Neural progenitor cell (in vitro differentiated cells): Measurements from ENCODE around the gene SYT3. TPM values are rescaled to one million over a fixed set of nuclear protein-coding genes. Genes with fewer than 3 reads are reported as not detected.

ENCODE experiments used
- DNase-seq: peaks from one replicate; pipeline ENCODE4 v3.0.0-alpha.2; 2016; ENCODE audit warnings: low spot score
- H2AFZ ChIP-seq: fragments of 200-600 bp; sonication (generic); replicated peaks from 2 replicates; pipeline ENCODE4 v1.6.1; 2016; ENCODE audit warnings: antibody characterized with exemption
- H3F3A ChIP-seq: fragments of 200-600 bp; sonication (generic); 2 replicates; pipeline ENCODE4 v1.6.1; 2016; ENCODE audit warnings: antibody characterized with exemption, low read depth
- H3K27ac ChIP-seq: fragments of 200-600 bp; sonication (generic); 2 replicates; pipeline ENCODE4 v1.5.1; 2016; ENCODE audit warnings: mild to moderate bottlenecking
- H3K27me3 ChIP-seq: fragments of 200-600 bp; sonication (generic); 2 replicates; pipeline ENCODE4 v1.6.1; 2016; ENCODE audit warnings: mild to moderate bottlenecking, moderate library complexity
- H3K36me3 ChIP-seq: fragments of 200-600 bp; sonication (generic); 2 replicates; pipeline ENCODE4 v1.5.1; 2016
- H3K4me1 ChIP-seq: fragments of 200-600 bp; sonication (generic); 2 replicates; pipeline ENCODE4 v1.6.1; 2016; ENCODE audit warnings: mixed run types
- H3K4me2 ChIP-seq: fragments of 200-600 bp; sonication (generic); 2 replicates; pipeline ENCODE4 v1.6.1; 2016
- H3K4me3 ChIP-seq: fragments of 200-600 bp; sonication (generic); 2 replicates; pipeline ENCODE4 v1.5.1; 2016
- H3K79me2 ChIP-seq: fragments of 200-600 bp; sonication (generic); 2 replicates; pipeline ENCODE4 v1.6.1; 2016; ENCODE audit warnings: low read depth
- H3K9ac ChIP-seq: fragments of 200-600 bp; sonication (generic); 2 replicates; pipeline ENCODE4 v1.6.1; 2016
- H3K9me3 ChIP-seq: fragments of 200-600 bp; sonication (generic); 2 replicates; pipeline ENCODE4 v1.5.1; 2016; ENCODE audit warnings: low read depth
- H4K20me1 ChIP-seq: fragments of 200-600 bp; sonication (generic); 2 replicates; pipeline ENCODE4 v1.6.1; 2016; ENCODE audit warnings: low read depth
- H3K27ac Mint-ChIP-seq: 3 replicates; pipeline ENCODE4 v1.8.0; 2021; ENCODE audit warnings: mixed read lengths
- H3K27me3 Mint-ChIP-seq: 2 replicates; pipeline ENCODE4 v1.8.0; 2022; ENCODE audit warnings: low read depth, mild to moderate bottlenecking, inconsistent platforms, moderate library complexity, mixed read lengths; ENCODE audit not compliant: insufficient read depth
- H3K36me3 Mint-ChIP-seq: 3 replicates; pipeline ENCODE4 v1.8.0; 2021; ENCODE audit warnings: mixed read lengths
- H3K4me1 Mint-ChIP-seq: 3 replicates; pipeline ENCODE4 v1.8.0; 2021; ENCODE audit warnings: mixed read lengths
- H3K4me3 Mint-ChIP-seq: 3 replicates; pipeline ENCODE4 v1.8.0; 2021; ENCODE audit warnings: mild to moderate bottlenecking, moderate library complexity, mixed read lengths
- H3K9me3 Mint-ChIP-seq: 3 replicates; pipeline ENCODE4 v1.8.0; 2020; ENCODE audit warnings: mixed read lengths
- CTCF ChIP-seq: fragments of 200-600 bp; sonication (generic); IDR thresholded peaks from 2 replicates; pipeline ENCODE4 v1.5.1; 2017; ENCODE audit warnings: antibody characterized with exemption, mild to moderate bottlenecking
- EZH2 ChIP-seq: fragments of 200-600 bp; sonication (generic); IDR thresholded peaks from 2 replicates; pipeline ENCODE4 v1.6.1; 2017; ENCODE audit warnings: antibody characterized with exemption, mild to moderate bottlenecking, moderate library complexity
- EZH2phosphoT487 ChIP-seq: fragments of 200-600 bp; sonication (generic); IDR thresholded peaks from 2 replicates; pipeline ENCODE4 v1.6.1; 2017; ENCODE audit warnings: antibody characterized with exemption
- total RNA-seq: library from RNA; depleted of rRNA; stranded (reverse); fragments of >200 nt; gene quantifications from 2 replicates; pipeline ENCODE4 v1.2.3, GENCODE V29; 2015; ENCODE audit warnings: low replicate concordance

Gene SYT3
- total RNA-seq, 1 donor from 2014 or later = 0.41 TPM

- Histone ChIP-seq H3K9ac (no peak overlapping the region), H2AFZ (no peak overlapping the region), H3K9me3 (no peaks in the 10 kb centered on the region), H3K4me2 (no peak overlapping the region), H3K4me3 (no peak overlapping the region), H3K79me2 (no peaks in the 10 kb centered on the region), H4K20me1 (no peaks in the 10 kb centered on the region), H3K36me3 (no peaks in the 10 kb centered on the region), H3K27ac (no peak overlapping the region), H3K27me3 (no peaks in the 10 kb centered on the region), H3F3A (no peaks in the 10 kb centered on the region), H3K4me1 (no peaks in the 10 kb centered on the region)
- H3K9me3 Mint-ChIP-seq = peaks cover under 1% of the 10 kb centered on the region
- no peak for DNase-seq
- peaks cover 9% of the 10 kb centered on the region for H3K27me3 Mint-ChIP-seq
- no peaks in the 10 kb centered on the region for H3K36me3 Mint-ChIP-seq
- H3K4me3 Mint-ChIP-seq = no peak overlapping the region
- no peak for TF ChIP-seq EZH2
- TF ChIP-seq CTCF = no peak
- TF ChIP-seq EZH2phosphoT487 = no peak
- H3K27ac Mint-ChIP-seq = no peak overlapping the region
- H3K4me1 Mint-ChIP-seq = peaks cover 3% of the 10 kb centered on the region
These were observed 11.5 kb downstream of the SYT3 start for GRCh38 chr19:50628146-50628545.

- TF ChIP-seq EZH2 (no peak), CTCF (no peak), EZH2phosphoT487 (no peak)
- Histone ChIP-seq H4K20me1 (no peaks in the 10 kb centered on the region), H3F3A (no peaks in the 10 kb centered on the region), H3K4me1 (no peaks in the 10 kb centered on the region), H3K4me2 (no peak overlapping the region), H3K27ac (no peak overlapping the region), H3K27me3 (no peaks in the 10 kb centered on the region), H3K9me3 (no peaks in the 10 kb centered on the region), H3K79me2 (no peaks in the 10 kb centered on the region), H3K9ac (no peak overlapping the region), H2AFZ (no peak overlapping the region), H3K36me3 (no peaks in the 10 kb centered on the region), H3K4me3 (no peak overlapping the region)
- no peak overlapping the region for H3K4me3 Mint-ChIP-seq
- H3K4me1 Mint-ChIP-seq = peaks cover 3% of the 10 kb centered on the region
- peak overlapping the region; percentile 68 for H3K27ac Mint-ChIP-seq
- H3K27me3 Mint-ChIP-seq = peaks cover 9% of the 10 kb centered on the region
- no peak for DNase-seq
- H3K36me3 Mint-ChIP-seq = no peaks in the 10 kb centered on the region
- H3K9me3 Mint-ChIP-seq = no peaks in the 10 kb centered on the region
These were observed 12.9 kb downstream of the SYT3 start for GRCh38 chr19:50626795-50627194.

- peaks cover 3% of the 10 kb centered on the region for H3K4me1 Mint-ChIP-seq
- no peak overlapping the region for H3K27ac Mint-ChIP-seq
- TF ChIP-seq EZH2phosphoT487 = no peak
- TF ChIP-seq EZH2 = no peak
- TF ChIP-seq CTCF = no peak
- Histone ChIP-seq H3K4me3 (no peak overlapping the region), H3F3A (no peaks in the 10 kb centered on the region), H2AFZ (no peak overlapping the region), H3K36me3 (no peaks in the 10 kb centered on the region), H3K4me1 (no peaks in the 10 kb centered on the region), H3K27me3 (no peaks in the 10 kb centered on the region), H3K9me3 (no peaks in the 10 kb centered on the region), H3K27ac (no peak overlapping the region), H3K4me2 (no peak overlapping the region), H4K20me1 (no peaks in the 10 kb centered on the region), H3K9ac (no peak overlapping the region), H3K79me2 (no peaks in the 10 kb centered on the region)
- H3K4me3 Mint-ChIP-seq = no peak overlapping the region
- H3K36me3 Mint-ChIP-seq = no peaks in the 10 kb centered on the region
- H3K27me3 Mint-ChIP-seq = peaks cover 6% of the 10 kb centered on the region
- H3K9me3 Mint-ChIP-seq = no peaks in the 10 kb centered on the region
- DNase-seq = no peak
These were observed 13.7 kb downstream of the SYT3 start for GRCh38 chr19:50626011-50626410.
